Astrocyte of the cerebellum (primary cell): Measurements from ENCODE around the gene ZNF487.

Experiments
- DNase-seq: peaks from one replicate; pipeline ENCODE4 v3.0.0-alpha.2; 2011; ENCODE audit warnings: low read depth
- H3K4me3 ChIP-seq: 2 replicates; pipeline ENCODE4 v1.5.1; 2011; ENCODE audit warnings: mild to moderate bottlenecking, low read depth, low read length, moderate library complexity
- in situ Hi-C: cut with HindIII; loops from 2 replicates; pipeline ENCODE4 v1.10.0; 2017; ENCODE audit warnings: low sequenced_read_pairs
- TF ChIP-seq, protein P1 (sequence below): IDR thresholded peaks from 2 replicates; pipeline ENCODE4 v1.5.1; 2012; ENCODE audit warnings: low read length, low read depth, moderate library complexity, mild to moderate bottlenecking; ENCODE audit errors: missing control alignments

The ZNF487 gene

DNA sequence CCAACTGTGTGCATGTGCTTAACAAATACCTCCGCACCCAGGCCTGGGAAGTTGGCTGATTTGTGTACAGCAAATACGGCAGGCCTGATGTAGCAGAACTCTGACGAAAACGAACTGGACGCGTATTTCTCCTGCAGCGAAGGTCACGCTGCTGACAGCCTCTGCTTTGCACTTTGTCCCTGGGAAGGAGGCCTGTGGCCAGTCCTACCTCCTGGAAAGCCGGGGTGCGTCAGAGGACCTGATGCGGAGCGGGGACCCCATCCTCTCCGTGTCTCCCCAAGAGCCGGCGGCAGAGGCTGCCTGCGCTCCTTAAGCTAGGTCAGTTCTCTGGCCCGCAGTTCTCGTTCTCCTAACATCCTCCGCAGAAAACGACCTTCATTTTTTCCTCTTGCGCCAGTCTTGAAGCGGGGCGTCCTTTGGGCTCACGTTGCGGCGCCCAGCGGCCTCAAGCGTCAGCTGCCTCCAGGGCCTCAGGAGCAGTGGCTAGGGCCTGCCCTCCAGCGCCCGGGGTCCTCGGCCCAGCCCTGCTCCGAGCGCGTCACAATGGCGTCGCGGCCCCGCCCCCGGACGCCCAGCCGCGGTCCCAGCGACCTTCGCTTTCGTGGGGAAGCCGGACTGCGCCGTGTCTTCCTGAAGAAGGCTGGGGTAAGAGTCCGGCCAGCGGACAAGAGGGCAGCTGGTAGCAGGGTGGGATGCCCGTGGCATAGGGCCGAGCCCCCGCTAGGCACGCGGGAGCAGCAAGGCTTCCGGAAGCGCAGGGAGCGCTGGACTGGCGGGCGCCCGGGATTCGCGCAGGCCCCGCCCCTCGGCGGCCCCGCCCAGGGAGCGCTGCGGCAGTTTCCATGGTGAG lies at the start of gene ZNF487:
Gene ZNF487, plus strand, starts transcription at position 821 of the 850 bp plus-strand sequence. CDS start 38,703 bp downstream, outside the sequence.
- peak within 1 kb of the TSS; percentile 83 for H3K4me3 ChIP-seq
- peak; percentile 54 for DNase-seq
- in situ Hi-C loops = no loop called here
- TF ChIP-seq, protein P1, sequence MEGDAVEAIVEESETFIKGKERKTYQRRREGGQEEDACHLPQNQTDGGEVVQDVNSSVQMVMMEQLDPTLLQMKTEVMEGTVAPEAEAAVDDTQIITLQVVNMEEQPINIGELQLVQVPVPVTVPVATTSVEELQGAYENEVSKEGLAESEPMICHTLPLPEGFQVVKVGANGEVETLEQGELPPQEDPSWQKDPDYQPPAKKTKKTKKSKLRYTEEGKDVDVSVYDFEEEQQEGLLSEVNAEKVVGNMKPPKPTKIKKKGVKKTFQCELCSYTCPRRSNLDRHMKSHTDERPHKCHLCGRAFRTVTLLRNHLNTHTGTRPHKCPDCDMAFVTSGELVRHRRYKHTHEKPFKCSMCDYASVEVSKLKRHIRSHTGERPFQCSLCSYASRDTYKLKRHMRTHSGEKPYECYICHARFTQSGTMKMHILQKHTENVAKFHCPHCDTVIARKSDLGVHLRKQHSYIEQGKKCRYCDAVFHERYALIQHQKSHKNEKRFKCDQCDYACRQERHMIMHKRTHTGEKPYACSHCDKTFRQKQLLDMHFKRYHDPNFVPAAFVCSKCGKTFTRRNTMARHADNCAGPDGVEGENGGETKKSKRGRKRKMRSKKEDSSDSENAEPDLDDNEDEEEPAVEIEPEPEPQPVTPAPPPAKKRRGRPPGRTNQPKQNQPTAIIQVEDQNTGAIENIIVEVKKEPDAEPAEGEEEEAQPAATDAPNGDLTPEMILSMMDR = peak; percentile 5

DNA sequence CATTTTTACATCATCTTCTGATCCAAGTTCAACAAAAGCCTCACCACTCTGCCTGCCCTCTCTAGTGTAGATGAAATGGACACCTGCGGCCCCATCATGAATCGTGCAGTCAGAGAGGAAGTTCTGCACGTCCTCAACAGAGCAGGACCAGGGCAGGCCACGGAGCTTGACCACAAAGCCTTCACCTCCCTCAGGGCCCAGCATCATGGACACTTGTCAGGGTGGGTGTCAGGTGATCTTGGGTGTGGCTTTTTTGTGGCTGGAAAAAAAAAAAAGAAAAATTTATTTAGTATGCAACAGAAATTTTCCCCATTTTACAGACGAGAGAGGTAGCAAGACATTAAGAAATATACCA lies 49.3 kb upstream of the ZNF487 start:
- in situ Hi-C loops = no loop called here
- no peak for DNase-seq
- no peak overlapping the region for H3K4me3 ChIP-seq
- TF ChIP-seq, protein P1 = no peak

DNA sequence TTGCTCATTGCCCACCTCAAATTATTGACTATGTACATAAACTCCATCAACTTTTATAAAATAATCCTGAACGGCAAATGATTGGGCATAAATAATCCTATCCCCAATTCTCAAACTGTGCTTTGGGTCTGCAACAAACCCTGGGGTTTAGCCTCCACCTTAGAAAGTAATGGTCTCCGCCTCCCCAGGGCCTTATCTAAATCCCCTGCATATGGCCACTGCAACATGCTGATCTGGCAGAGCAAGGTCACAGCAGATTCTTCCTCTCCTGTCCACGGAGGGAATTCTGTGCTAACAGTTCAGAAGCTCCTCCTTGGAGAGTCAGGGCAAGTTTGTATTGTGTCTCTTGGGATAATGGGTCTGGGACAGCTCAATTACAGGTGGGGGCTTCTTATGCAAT lies 47.0 kb upstream of the ZNF487 start:
- DNase-seq = no peak
- no peak overlapping the region for H3K4me3 ChIP-seq
- in situ Hi-C loops = no loop called here
- TF ChIP-seq, protein P1 = no peak

DNA sequence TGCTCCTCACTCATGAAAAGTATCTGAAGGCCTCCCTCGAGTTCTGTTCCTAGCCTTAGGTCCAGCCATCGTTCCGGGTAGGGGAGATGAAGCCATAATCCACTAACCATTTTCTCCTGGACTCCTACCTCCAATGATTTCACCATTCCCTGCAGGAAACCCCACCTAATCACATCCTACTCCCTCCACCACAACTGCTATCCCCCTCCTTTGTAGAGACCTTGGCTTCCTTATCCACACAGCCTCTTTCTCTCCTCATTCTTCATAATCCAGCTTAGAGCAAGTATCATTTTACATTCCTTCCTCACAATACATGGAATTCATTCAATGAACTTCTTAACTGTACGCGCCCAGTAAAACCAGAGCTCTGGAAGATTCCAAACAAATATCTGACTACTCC lies 46.6 kb upstream of the ZNF487 start:
- TF ChIP-seq, protein P1 = no peak
- H3K4me3 ChIP-seq = no peak overlapping the region
- no peak for DNase-seq
- in situ Hi-C loops = no loop called here

DNA sequence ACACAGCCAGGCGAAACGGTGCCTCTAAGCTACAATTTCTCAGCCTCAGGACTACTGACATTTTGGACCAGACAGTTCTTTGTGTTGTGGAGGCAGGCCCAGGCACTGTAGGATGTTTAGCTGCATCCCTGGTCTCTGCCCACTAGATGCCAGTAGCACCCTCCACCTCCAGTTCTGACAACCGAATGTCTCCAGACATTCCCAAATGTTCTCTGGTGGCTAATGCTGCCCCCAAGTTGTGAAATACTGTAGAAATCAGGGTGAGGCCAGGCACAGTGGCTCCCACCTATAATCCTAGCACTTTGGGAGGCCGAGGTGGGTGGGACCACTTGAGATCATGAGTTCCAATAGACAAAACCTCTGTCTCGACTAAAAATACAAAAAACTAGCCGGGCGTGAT lies 46.2 kb upstream of the ZNF487 start:
- no peak for DNase-seq
- TF ChIP-seq, protein P1 = peak; percentile 70
- H3K4me3 ChIP-seq = no peak overlapping the region
- in situ Hi-C loops = no loop called here

DNA sequence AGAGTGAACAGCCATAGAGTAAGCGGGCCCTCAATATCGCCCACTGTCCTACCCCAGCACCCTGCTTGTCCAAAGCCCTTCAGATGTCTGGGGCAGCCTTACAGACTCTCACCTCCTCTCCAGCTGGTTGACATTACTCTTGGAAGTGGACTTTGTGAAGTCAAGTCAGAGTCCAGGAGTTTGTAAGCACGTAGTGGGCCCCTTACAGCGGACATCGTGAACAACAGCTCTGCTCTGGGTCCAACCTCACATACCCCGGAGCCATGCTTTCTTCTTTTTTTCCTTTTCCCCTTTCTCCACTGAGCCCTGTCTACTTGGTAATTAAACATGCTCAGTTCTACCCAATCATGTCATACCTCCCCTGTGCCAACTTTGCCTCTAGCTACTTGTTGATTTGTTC lies 45.4 kb upstream of the ZNF487 start:
- TF ChIP-seq, protein P1 = no peak
- in situ Hi-C loops = no loop called here
- DNase-seq = no peak
- no peak overlapping the region for H3K4me3 ChIP-seq
